HG03521 (cell line): Measurements from ENCODE around the gene TM9SF1.
A peak's percentile ranks its signal among the peaks of the same experiment; 100 is the strongest.

Experiments
- ATAC-seq: cut with Tn5 transposase; IDR thresholded peaks from one replicate; pipeline ENCODE4 v1.9.1; 2021; ENCODE audit warnings: mild to moderate bottlenecking, moderate library complexity; ENCODE audit not compliant: unreplicated experiment

TM9SF1 gene

GRCh38 chr14:24179961-24180796, 15.1 kb downstream of the TM9SF1 start:
- no peak for ATAC-seq

- no peak for ATAC-seq
Measured at GRCh38 chr14:24179294-24179960, 15.8 kb downstream of the TM9SF1 start.

DNA sequence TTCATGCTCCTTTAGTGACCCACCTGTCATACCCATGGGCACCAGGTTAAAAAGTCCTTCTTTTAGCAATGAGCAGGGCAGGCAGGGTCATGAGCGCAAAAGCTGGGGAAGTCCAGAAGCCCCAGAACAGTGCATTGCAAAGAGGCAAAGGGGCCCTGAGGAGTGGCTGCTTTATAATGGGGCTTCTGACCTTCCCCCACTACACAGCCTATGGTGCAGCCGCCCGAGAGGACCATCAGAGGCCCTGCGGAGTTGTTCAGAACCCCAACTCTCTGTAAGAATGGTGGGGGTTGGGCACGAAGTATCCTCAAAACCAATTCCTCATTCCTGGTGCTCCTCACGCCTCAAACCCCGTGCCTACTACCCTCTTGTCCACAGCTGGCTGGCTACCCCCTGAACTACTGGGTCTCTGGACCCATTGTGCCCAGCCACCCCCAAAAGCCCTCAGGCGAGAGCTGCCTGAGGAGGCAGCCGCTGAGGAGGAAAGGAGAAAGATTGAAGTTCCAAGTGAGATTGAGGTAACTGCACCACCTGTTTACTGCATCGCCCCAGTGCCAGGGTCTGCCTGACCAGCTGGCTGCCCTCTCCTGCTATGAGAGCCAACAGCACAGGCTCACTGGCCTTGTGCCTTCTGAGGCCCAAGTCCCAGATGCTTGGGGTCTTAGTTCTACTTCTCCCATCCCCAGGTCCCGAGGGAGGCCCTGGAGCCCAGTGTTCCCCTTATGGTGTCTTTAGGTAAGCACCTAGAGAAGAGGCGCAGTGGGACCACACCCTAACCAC, 16.7 kb downstream of the TM9SF1 start:
- no peak for ATAC-seq

GRCh38 chr14:24177891-24178290, 17.4 kb downstream of the TM9SF1 start:
- ATAC-seq: no peak

DNA sequence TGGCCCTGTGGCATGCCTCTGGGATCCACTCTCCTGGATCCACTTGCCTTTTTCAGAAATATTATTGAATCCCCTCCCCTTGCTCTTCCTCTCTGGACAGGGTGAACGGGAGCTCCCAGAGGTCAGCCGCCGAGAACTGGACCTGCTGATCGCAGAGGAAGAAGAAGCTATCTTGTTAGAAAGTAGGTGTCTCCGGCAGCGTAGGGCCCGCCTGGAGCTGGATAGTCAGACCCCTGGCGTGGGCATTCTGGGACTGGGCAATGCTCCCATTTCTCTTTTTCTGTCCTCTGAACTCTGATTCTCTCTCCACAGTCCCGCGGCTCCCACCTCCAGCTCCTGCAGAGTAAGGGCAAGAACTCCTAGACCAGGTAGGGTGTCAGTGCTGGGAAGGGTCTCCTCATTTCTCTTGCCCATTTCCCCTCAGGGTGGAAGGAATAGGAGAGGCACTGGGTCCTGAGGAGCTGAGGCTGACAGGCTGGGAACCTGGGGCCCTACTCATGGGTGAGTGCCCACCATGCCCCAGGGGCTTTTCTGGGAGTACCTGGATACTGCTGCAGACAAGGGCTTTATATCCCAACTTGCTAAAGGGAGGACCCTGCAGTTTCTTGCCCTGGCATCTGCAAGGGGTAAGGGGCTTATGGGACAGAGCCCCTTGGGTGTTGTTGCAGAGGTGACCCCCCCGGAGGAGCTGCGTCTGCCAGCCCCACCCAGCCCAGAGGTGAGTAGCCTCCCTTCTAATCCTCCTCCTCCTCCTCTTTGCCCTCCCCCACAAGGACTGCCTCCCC, 18.0 kb downstream of the TM9SF1 start:
- ATAC-seq: no peak

DNA sequence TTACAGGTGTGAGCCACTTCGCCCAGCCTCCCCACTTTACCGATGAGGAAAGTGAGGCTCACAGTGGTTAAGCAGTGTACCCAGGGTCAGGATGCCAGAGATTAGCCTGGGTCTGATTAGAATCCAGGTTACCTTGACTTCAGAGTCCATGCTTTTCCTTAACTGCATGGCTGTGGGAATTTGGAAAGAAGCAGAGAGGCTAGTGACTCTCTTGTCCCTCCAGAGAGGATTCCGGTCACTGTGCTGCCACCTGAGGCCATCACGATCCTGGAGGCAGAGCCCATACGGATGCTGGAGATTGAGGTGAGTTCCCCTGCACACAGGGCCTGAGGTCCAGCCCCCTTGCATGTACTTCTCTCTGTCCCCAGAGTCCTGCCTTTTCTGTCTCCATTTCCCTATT, 18.6 kb downstream of the TM9SF1 start:
- ATAC-seq: no peak

GRCh38 chr14:24172871-24173281, 22.4 kb downstream of the TM9SF1 start:
- no peak for ATAC-seq

DNA sequence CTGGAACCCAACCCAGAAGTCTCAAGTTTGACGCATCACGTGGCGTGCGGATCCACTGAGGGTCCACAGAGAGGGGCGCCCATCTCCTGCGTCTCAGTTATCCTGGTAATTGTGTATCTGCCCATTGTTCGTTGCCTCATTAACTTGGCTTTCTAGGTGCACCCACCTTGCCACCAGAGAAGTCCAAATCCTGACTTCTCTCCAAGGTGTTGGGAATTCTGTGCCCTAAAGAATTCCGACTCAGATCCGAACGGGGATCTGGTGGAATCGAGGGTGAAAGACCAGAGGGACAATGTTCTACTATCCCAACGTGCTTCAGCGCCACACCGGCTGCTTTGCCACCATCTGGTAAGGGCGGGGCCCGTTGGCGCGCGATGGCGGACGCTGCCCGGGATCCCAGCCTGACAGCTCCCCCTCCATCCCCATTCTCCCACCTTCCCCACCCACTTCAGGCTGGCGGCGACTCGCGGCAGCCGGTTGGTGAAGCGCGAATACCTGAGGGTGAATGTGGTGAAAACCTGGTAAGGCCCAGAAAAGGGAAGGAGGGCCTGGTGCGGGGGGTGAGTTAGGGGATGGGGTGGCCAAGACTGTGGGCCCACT, 22.9 kb downstream of the TM9SF1 start:
- no peak for ATAC-seq

- peak; percentile 66 for ATAC-seq
Measured at GRCh38 chr14:24171422-24172260, 23.6 kb downstream of the TM9SF1 start, which contains the start of gene REC8. Gene REC8 (plus strand): TSS chr14:24172080. CDS start chr14:24172553, 473 bp downstream.

- no peak for ATAC-seq
Measured at GRCh38 chr14:24167469-24168114, 27.6 kb downstream of the TM9SF1 start.

DNA sequence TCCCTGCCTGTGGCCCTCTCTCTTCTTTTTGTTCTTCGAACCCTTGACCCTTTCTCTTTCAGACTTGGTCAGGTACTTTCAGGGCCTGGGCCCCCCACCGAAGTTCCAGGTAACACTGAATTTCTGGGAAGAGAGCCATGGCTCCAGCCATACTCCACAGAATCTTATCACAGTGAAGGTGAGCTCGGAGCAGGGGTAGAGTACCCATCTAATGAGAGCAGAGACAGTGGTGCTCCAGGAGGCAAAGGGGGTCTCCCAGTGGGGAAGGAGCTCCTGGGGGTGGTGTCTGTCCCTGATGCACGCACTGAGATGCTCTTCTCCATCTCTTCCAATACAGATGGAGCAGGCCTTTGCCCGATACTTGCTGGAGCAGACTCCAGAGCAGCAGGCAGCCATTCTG, 29.5 kb downstream of the TM9SF1 start:
- ATAC-seq: no peak

DNA sequence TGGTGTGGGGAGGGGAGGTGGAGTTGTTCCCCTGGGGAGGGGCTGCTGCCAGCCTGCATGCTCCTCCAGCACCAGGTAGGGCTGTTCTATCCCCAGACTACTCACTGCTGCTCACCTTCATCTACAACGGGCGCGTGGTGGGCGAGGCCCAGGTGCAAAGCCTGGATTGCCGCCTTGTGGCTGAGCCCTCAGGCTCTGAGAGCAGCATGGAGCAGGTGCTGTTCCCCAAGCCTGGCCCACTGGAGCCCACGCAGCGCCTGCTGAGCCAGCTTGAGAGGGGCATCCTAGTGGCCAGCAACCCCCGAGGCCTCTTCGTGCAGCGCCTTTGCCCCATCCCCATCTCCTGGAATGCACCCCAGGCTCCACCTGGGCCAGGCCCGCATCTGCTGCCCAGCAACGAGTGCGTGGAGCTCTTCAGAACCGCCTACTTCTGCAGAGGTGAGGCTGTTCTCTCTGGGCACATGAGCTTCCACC, 30.7 kb downstream of the TM9SF1 start:
- no peak for ATAC-seq

DNA sequence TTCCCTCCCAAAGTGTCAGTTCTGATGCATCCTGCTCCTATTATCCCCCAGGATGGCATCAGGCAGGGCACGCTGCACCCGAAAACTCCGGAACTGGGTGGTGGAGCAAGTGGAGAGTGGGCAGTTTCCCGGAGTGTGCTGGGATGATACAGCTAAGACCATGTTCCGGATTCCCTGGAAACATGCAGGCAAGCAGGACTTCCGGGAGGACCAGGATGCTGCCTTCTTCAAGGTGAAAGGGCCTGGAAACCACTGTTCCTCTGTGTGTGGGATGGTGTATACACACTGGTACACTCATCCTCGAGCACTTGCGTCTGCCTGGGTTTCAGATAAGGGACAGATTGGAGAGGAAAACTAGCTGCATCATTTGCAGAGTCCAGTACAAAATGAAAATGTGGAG, 33.1 kb downstream of the TM9SF1 start:
- ATAC-seq: no peak

GRCh38 chr14:24160850-24161804, 34.1 kb downstream of the TM9SF1 start, which contains the start of gene IRF9:
Gene IRF9 (plus strand): TSS chr14:24161265. CDS start chr14:24162145, 880 bp downstream.
- peak; percentile 77 for ATAC-seq

GRCh38 chr14:24160499-24160849, 34.8 kb downstream of the TM9SF1 start:
- no peak for ATAC-seq

DNA sequence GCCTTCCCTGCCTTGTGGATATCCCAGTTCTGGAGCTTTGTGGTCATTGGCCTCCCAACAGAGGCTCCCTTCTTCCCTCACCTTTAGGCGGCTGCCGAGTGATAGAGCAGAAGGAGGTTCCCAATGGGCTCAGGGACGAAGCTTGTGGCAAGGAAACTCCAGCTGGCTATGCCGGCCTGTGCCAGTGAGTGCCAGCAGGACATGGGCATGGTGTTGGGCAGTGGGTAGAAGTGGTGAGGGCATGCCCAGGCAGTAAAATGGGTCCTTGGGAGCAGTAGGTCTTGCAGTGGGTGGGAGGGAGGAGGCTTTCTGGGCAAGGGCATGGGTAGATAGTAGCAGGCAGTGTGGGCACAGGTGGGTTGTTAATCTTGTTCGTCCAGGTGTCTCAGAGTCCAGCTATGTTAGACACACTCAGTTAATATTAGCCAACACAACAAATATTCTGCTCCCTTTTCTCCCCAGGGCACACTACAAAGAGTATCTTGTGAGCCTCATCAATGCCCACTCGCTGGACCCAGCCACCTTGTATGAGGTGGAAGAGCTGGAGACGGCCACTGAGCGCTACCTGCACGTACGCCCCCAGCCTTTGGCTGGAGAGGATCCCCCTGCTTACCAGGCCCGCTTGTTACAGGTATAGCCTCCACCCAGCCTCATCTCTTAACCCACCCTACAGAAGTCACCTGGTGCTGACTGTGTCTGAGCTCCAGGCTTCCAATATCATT, 35.3 kb downstream of the TM9SF1 start:
- ATAC-seq: no peak

DNA sequence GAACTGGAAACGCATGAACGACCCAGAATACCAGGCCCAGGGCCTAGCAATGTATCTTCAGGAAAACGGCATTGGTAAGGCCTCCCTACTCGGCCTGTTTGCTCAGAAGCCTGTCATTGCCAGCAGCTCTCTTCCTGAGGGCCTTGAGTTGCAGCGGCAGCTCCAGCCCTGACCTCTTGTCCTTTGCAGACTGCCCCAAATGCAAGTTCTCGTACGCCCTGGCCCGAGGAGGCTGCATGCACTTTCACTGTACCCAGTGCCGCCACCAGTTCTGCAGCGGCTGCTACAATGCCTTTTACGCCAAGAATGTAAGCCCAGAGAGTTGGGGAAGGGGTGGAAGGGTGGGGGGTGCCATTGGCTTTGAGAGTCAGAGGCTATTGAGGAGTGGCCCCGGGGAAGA, 37.9 kb downstream of the TM9SF1 start:
- ATAC-seq: no peak
